CD4-positive, alpha-beta T cell treated with Interleukin-12 subunit alpha and Interleukin-12 subunit beta, for 1 hour (primary cell): ENCODE measurements around the gene CALHM2.
"Not testable (repeated sequence)": the region's sequence is repeated elsewhere in the genome, so short reads cannot be mapped to it uniquely, and the experiment has no call there.

ENCODE experiments used
- DNase-seq: peaks from one replicate; pipeline ENCODE4 v3.0.0-alpha.2; 2020

Gene CALHM2, protein sequence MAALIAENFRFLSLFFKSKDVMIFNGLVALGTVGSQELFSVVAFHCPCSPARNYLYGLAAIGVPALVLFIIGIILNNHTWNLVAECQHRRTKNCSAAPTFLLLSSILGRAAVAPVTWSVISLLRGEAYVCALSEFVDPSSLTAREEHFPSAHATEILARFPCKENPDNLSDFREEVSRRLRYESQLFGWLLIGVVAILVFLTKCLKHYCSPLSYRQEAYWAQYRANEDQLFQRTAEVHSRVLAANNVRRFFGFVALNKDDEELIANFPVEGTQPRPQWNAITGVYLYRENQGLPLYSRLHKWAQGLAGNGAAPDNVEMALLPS

DNA sequence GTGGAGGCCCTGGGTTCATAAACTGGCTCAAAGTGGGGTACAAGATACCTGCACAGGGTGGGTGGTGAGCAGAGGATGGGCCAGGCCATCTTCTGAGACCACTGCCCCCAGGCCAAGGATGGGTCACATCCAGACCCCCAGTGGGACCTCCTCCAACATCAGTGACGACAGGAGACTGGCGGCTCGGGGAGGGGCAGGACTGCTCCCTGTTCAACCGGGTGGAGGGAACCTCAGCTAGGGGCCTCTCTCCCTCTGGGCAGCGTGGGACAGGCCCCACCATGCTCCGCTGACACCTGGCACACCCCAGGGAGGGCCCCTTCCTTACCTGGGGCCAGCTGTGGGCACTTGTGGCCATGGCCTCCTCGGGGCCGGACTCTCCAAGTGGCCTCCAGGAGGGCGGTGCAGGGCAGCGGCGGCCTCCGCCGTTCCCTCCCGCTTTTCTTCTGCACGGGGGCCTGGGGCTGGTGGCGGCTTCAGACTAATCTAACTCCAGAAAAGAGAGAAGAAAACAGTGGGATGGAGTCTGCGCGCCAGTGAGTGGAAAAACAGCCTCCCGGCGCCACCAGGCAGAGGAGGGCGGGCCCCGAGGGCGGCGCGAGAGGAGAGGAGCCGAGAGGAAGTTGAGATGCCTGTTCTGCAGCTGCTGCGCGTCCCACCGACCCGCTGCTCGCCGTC is at the start of gene CALHM2:
TSS of gene CALHM2 (minus strand) at position 540 of the 675 bp plus-strand sequence. CDS start 2,429 bp downstream, outside the sequence.
- peak; percentile 45 for DNase-seq

DNA sequence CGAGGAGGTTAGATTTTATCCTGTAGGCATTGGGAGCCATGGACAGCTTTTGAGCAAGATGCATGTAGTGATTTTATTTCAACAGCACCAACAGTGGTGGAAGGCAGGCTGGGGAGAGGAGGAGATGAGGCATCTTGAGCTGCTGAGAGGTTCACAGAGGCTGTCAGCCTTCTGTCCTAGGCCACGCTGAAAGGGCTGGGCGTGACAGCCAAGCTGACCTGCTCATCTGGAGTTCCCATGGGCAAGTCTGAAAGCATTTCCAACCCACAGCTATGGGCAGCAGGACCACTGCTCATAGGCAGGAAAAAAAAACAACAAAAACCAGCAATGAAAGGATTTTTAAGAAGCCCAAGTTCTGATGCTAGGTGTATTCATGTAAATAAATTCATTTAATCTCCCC is 49.0 kb upstream of the CALHM2 start:
- DNase-seq = no peak

DNA sequence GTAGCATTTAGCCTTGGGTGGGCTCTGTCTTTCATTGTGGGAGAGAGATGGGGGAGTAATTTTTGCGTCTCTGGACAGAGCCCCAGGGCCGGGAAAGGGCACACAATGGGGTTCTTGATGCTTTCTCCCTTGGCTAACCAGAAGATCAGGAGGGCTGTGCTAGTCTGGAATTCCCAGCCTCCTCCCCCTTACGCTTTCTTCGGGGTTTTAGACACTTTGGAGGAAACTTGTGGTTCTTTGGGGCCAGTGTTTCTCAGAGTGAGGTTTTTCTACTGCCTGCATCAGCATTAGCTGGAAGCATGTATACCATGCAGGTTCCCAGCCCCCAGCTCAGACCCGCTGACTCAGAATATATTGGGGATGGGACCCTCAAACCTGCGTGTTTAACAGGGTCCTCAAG is 48.3 kb upstream of the CALHM2 start:
- no peak for DNase-seq

DNA sequence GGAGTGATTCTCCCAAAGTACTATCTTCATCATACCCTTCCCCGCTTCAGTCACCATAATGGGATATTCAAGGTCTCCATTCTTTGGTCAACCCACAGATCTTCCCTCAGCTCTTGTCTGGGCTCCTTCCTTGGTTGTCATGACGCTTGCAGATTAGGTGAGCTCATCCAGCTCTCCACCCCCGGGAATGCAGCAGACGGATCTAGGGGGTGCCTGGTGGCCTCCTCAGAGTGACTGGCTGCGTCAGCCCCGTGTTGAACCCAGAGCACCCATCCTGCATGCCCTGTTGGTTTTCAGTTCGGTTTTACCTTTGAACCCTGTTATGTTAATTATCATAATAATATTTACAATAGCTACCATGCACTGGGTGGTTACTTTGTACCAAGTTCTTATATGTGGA is 47.7 kb upstream of the CALHM2 start:
- no peak for DNase-seq

DNA sequence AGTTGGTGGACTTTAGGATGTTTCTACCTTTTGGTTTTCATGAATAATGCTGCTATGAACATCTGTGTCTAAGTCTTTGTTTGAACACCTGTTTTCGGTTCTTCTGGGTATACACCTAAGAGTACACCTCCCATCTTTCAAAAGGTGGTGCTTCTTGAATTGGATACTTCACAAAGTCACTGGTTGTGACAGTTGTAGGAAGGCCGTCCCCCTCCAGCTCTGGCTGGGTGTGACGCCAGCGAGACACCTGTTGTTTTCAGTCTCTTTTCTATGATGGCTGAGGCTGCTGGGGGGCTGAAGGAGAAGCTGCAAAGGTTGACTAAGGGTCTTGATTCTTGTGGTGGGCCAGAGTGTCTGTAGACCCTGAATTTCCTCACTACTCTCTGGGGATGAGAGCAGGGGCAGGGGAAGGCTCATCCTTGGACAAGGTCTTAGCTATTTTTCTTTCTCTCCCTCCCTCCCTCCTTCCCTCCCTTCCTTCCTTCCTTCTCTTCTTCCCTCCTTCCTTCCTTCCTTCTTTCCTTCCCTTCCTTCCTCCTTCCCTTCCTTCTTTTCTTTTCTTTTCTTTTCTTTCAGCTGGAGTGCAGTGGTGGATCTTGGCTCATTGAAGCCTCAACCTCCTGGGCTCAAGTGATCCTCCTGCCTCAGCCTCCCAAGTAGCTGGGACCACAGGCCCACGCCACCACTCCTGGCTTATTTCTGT is 46.9 kb upstream of the CALHM2 start:
- no peak for DNase-seq

DNA sequence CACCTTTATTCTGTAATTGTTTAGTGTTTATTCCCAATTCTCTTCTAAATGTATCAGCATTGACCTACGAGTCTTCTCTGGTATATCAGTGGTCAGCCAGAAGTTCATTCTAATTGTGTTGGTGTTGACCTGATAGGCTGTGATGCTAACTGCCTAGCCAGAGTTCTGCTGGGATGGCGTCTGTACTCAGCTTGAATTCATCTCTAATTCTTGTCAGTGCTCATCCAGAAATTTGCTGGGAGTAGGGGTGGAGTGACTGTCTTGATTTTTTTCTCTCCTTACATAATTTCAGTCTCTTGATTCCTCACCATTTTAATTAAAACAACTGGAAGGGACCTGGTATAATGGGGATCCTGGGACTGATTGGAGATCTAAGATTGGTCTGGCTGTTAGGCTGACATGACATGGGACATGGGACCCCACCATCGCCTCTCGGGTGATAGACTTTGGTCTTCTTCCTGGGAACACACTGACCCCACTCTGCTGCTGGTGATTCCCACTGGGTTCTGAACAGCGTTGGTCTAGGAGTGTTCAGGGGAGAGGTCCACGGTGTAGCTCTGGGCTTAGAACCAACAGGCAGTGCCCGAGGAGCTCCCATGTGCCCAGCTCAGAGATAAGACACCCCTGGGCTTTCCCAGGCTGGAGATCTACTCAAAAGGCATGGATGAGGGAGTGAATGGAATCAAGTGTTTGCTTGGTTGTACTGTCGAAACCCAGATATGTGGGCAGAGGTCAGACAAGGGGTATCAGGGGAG is 45.2 kb upstream of the CALHM2 start:
- DNase-seq = no peak

DNA sequence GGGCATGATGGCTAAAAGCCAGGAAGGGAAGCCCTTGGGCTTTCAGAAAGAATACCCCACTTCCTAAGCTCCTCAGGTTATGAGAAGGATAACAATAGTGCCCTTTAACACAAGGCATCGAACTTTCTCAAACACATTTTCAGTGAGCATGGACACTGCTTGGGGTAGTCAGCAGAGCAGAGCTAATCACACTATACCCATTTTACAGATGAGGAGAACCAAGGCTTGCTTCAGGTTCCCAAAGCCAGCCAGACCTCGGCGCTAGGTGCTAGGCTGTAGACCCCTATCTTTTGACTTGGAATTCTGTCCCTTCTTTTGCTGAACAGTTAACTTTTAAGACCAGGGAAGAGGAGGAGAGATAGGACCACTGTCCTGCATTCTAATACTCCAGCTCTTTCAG is 43.2 kb upstream of the CALHM2 start:
- no peak for DNase-seq

DNA sequence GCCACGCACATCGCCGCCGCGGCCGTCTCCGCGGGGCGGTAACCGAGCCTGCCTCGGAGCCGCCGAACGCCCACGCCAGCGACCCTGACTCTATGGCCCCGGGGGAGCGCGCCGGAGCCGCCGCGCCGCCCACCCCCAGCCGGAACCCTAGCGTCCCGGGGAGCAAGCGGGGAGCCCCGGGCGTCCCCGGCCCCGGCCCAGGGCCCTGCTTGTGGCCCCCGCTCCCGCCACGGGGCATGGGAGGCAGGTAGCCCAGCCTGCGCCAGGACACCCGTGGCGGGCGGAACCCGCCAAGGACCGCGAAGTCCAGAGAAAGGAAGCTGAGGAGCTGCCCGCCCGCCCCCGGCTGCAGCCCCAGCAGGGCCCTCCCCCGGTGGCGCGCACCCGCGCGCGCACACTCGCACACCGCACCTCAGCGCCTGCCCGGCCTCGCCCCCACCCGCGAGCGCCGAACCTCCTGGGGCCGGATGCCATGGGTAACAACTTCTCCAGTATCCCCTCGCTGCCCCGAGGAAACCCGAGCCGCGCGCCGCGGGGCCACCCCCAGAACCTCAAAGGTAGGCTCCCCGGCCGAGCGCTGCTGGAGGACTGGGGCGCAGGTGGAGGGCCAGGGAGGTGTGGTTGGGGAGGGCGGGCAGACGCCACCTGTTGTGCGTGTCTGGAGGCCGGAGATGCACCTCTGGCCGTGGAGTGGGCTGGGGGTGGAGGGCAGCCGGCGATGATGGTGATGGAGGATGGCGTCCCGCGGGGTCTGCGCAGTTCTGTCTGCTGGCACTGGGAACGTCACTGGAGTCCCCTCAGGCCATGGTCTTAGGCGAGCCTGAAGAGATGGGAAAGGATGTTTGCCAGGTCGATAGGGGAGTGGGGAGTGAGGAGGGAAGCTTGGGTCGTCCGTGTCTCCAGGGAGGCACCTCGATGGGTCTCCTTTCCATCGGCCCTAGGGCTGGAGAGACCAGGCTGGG is 42.0 kb upstream of the CALHM2 start:
- peak; percentile 32 for DNase-seq

DNA sequence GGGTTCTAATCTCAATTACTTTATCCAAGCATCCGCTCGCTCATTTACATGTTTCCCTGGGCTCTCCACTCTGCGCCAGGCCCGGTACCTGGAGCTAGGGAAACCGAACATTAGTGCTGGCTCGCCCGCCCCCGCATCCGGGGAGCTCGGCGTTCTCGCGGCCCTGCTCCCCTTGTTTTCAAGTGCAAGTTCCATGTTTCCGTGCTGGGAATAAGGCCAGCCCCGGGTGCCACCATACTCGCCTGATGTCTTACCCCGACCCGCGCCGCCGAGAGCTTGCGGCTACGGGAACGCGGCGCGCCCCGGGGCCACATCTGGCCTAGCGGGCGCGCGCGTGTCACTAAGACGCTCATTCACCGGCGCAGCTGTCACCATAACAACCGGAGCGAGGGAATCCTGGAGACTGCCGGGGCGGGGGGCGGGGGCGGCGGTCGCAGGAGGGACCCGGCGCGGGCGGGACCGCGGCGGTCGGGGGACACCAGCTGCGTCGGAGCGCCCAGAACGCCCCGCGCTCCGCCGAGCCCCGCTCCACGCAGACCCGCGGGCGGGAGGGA is 41.3 kb upstream of the CALHM2 start, which contains the start of gene NEURL1:
TSS of gene NEURL1 (plus strand) at position 344 of the 554 bp plus-strand sequence. CDS start 683 bp downstream, outside the sequence.
- DNase-seq = peak; percentile 37

DNA sequence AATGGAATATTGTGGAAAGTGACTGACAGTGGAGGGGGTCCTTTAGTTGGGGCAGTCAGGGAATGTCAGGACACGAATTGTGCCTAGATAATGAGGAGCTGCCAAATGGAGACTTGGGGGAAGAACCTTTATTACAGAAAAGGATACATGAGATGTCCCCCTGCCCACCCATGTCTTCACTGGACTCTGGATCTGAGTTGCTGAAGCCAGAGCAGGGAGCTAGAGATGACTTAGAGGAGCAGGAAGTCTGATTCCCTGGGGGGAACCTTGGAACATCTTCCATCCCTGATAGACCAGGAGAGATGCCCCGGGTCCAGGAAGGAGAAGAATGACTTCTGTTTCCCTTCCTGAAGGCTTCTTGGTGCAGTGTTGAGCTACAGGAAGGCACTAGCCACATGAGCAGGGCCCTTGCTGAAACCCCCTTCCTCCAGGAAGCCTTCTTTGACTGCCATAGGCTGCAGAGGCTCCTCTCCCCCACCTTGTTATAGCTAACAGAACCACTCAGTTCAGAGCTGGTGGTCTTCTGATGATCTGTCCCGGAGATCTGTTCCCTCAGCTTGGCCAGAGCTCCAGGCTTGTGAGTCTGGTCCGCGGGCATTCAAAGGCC is 40.6 kb upstream of the CALHM2 start:
- no peak for DNase-seq

DNA sequence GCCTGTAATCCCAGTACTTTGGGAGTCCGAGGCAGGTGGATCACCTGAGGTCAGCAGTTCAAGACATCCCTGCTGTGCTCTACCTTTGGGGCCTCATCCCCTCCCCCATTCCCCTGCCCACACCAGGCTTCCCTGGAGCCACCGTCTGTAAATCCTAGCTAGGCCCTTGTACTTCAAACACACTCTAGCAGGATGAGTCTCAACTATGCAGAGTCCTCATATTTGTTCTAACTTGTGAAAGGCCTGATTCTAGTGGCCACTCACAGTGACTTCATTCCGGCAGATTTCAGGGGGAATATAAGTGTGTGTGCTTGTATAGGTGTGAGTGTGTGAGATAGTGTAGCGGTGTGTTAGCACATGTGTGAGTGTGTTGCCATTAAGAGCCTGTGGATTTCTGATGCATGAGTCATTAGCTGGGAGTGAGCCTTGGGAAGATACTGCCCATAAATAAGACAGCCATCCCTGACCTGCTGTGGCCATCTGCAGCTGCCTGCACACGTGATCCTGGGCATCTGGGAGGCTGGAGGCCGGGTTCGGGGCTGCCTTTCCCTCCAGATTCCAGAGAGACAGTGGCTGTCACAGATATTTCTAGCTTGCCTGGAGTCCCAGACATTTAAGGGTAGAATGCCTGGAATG is 39.7 kb upstream of the CALHM2 start:
- DNase-seq = no peak

DNA sequence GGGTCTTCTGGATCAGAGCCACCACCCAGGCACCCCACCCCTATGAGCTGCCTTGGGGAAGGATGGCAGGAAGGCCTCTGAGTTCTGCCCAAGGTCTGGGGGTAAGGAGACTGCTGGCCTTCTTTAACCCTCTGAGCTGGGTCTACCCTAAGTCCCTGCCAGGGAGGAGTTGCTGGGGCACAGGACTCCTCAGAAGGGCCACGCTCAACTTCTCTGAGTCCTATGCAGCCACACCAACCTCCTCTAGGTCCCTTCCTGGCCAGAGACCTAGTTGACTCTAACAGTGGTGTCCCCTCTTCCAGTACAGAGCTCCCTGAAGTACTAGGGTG is 38.8 kb upstream of the CALHM2 start:
- no peak for DNase-seq

DNA sequence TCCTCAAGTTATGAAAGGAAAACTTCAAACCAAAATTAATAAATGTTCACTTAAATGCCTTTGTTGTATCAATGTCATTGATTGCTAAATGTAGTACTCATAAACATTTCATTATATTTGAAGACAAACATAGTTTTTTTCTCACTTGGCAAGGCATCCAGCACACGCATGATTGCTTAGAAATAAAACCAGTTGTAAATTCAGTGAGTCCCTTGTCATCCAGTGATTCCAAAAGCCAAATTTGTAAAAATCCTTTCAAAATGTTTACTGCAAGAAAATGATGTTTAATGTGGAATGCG is 35.2 kb upstream of the CALHM2 start:
- no peak for DNase-seq

DNA sequence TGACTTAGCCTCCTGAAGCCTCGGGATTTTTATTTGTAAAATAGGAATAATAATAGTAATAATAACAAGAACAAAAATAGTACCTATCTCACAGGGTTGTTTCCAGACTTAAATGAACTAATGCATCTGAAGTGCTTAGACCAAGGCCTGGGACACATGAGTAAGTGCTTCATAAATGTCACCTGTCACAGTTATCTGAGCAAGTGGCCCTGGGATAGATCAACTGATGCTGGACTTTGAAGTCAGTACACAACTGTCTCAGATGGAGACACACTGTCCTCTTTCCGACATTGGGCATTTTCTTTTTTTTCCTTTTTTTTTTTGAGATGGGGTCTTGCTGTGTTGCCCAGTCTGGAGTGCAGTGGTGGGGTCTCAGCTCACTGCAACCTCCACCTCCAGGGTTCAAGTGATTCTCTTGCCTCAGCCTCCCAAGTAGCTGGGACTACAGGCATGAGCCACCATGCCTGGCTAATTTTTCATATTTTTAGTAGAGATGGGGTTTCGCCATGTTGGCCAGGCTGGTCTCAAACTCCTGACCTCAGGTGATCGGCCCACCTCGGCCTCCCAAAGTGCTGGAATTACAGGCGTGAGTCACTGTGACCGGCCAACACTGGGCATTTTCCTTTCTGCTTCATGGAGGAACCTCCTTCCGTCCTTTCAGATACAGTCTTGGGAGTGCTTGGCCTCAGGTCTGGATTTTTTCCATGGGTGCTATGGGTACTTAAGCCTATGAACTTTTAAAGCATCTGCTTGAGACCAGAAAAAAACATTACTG is 34.7 kb upstream of the CALHM2 start:
- not testable (repeated sequence) for DNase-seq

DNA sequence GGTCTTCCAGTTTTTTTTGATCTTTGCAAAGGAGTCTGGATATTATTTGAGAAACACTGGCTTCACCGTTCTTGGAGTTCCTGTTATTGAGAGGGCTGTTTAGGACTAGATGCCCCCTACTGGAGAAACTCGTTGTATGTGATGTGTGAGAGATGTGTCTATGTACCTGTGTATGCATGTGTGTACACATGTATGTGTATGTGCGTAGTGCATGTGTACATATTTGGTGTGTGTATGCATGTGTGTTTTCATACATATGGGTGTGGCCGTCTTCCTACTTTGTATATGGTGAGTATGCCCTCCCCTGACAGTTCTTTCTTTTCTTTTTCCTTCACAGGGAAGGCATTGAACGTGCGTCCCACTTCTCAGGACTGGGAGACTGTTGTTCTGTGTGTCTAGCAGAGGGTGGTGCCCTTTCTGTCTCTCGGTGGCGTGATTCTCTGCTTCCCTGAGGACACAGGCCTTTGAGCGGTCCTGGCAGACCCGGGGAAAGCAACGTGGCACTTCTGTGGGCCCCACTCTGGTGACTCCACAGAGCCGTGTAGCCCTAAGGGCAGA is 29.9 kb upstream of the CALHM2 start:
- DNase-seq = peak; percentile 81

DNA sequence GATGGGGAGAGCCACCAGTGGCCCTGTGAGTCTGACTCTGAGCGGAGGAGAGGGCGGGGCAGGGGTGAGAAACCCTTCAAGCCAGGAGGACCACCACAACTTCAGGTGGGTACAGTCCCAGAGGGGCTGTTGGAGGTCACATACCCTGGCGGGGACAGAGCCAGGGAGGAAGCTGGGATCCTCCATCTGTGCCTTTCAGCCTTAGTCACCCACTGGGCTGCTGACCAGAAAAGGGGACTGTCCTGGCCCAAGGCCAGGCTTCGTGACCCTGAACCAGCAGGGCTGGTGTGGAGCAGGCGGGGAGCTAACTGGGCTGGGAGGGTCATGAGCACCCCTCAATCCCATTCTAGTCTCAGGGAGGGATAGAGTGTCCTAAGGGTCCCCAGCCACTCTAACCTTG is 28.4 kb upstream of the CALHM2 start:
- DNase-seq = no peak

DNA sequence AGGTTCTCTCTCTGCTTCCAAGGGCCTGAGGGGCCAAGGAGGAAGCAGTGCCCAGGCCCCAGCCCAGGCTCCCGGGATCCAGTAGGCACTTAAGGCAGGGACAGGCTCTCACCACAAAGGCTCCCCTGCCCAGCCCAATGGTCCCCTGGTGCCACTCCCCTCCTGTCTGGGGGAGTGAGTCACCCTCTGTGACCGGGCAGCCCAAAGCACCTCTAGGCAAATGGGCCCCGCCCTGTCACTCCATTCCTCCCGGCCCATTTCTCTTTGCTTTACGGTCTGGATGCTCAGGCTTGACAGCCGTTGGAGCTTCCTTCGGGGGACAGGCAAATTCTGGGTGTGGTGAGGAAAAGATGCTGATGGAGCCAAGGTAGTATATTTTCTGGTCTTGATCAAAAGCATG is 27.0 kb upstream of the CALHM2 start, which contains the start of gene CALHM3:
TSS of gene CALHM3 (minus strand) at position 106 of the 400 bp plus-strand sequence. CDS start 208 bp downstream, outside the sequence.
- DNase-seq = no peak

DNA sequence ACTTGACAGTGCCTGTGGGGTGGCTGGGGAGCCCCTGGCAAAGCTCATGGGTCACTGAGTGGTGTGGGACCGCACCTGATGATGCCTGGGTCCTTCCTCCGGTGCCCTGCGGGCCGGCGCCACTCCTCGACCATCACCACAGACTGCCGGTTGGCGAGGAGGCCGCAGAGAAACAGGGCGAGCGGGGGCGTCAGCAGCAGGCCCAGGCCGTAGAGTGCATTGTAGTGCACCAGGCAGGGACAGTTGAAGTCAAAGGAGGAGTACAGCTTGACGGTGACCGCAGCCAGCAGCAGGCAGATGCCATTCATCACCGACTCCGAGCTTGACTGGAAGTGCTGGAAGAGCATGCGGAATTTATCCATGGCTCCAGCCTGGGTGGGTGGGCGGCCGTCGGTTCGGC is 26.5 kb upstream of the CALHM2 start:
- DNase-seq = no peak

DNA sequence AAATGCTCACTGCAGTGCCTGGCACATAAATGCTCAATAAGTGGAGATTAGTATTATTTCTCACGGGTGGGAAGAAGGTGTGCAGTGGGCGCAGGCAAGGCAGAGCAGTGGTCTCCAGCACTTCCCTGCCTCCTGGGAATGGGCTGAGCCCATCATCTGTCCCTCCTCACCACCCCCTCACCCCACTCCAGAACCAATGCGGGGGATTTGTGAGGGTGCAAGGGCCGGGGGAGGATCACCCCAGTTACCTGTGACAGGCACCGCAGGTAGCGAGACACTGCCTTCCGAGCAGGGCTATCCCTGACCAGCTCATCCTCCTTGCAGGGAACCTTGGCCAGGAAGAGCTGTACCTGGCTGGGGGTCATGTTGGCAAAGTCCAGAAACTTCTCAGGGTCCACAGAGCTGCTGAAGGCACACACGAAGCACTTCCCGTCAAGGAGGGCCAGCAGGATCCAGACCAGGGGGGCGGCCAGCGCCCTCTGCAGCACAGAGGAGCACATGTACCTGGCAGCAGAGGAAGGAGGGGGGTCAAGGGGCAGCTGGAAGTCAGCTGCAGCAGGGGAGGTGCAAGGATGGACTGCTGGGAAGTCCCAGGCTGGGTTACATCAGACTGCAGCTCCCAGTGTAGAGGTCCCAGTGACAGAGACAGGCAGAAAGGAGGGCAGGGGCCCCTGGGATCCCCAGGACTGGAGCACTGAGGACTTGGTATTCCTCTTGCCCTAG is 24.0 kb upstream of the CALHM2 start:
- no peak for DNase-seq
